GM20000 (cell line): ENCODE data around the gene RBFOX2.

ENCODE experiments used
- DNase-seq: peaks from one replicate; pipeline ENCODE4 v3.0.0; 2012; ENCODE audit warnings: low spot score
- CTCF ChIP-seq: IDR thresholded peaks from 2 replicates; pipeline ENCODE4 v1.5.1; 2012; ENCODE audit warnings: mild to moderate bottlenecking, control low read depth; ENCODE audit errors: extremely low read depth, missing control alignments

Gene RBFOX2

GRCh38 chr22:35917651-35918050 lies 111.0 kb downstream of the RBFOX2 start:
- no peak for TF ChIP-seq CTCF
- DNase-seq, result no peak

GRCh38 chr22:35915477-35916013 lies 113.1 kb downstream of the RBFOX2 start:
- DNase-seq, result no peak
- no peak for TF ChIP-seq CTCF

- no peak for DNase-seq
- TF ChIP-seq CTCF, result no peak
Measured at GRCh38 chr22:35914665-35915476, 113.8 kb downstream of the RBFOX2 start.

GRCh38 chr22:35914357-35914664 lies 114.3 kb downstream of the RBFOX2 start:
- no peak for DNase-seq
- TF ChIP-seq CTCF, result no peak

GRCh38 chr22:35913925-35914324 lies 114.7 kb downstream of the RBFOX2 start:
- DNase-seq, result no peak
- no peak for TF ChIP-seq CTCF

- no peak for TF ChIP-seq CTCF
- no peak for DNase-seq
Measured at GRCh38 chr22:35912658-35913057, 116.0 kb downstream of the RBFOX2 start.

GRCh38 chr22:35911877-35912276 lies 116.7 kb downstream of the RBFOX2 start:
- no peak for TF ChIP-seq CTCF
- no peak for DNase-seq
